A549 (cell line): ENCODE results near the gene TYW5. TPM values are rescaled to one million over a fixed set of nuclear protein-coding genes. Genes with fewer than 3 reads are reported as not detected.
A peak's percentile ranks its signal among the peaks of the same experiment; 100 is the strongest.

Source experiments
- ATAC-seq, 2 experiments: fragments of 200-7000 bp in 1 of 2; fragments of >200 bp in 1 of 2; cut with Nextera tagmentation in 1 of 2; cut with Tn5 transposase in 1 of 2; 3 replicates each; pipeline versions ENCODE4 v1.8.0 to v1.9.1; 2018 to 2020; ENCODE audit warnings: mild to moderate bottlenecking in 1 of 2, moderate library complexity in 1 of 2
- CTCF ChIA-PET: fragments of 300-600 bp; sonication (Branson Sonifier 250); formaldehyde crosslinking; extraction: SDS; loops from one replicate; lab custom pipeline; 2021; ENCODE audit warnings: antibody characterized with exemption, inconsistent platforms; lab: Yijun Ruan, JAX
- POLR2A ChIA-PET: fragments of 350-600 bp; formaldehyde crosslinking; extraction: SDS; loops from one replicate; lab custom pipeline; 2021; ENCODE audit warnings: antibody characterized with exemption, inconsistent platforms; lab: Yijun Ruan, JAX
- DNase-seq, 2 experiments: peaks; one replicate each; pipeline versions ENCODE4 v3.0.0 to v3.0.0-alpha.2; 2011 to 2016; ENCODE audit warnings: low read depth in 1 of 2, low spot score in 1 of 2
- FAIRE-seq: peaks from 2 replicates; lab custom pipeline; 2011; peaks lifted over from hg19 to GRCh38; lab: Jason Lieb, UNC
- H3K27ac ChIP-seq, 2 experiments: fragments of >200 bp; sonication (Bioruptor Twin); formaldehyde crosslinking; 3 replicates each; pipeline ENCODE4 v1.5.1; 2016 to 2017
- H3K4me1 ChIP-seq: fragments of >200 bp; sonication (Bioruptor Twin); formaldehyde crosslinking; 3 replicates; pipeline ENCODE4 v1.6.1; 2016
- H3K4me2 ChIP-seq: fragments of >200 bp; sonication (Bioruptor Twin); formaldehyde crosslinking; 3 replicates; pipeline ENCODE4 v1.6.1; 2016
- H3K4me3 ChIP-seq: fragments of >200 bp; sonication (Bioruptor Twin); formaldehyde crosslinking; 3 replicates; pipeline ENCODE4 v1.5.1; 2016
- H3K9me3 ChIP-seq: fragments of >200 bp; sonication (Bioruptor Twin); formaldehyde crosslinking; 3 replicates; pipeline ENCODE4 v1.6.1; 2016
- BCL3 ChIP-seq: fragments of >200 bp; sonication (Bioruptor Twin); formaldehyde crosslinking; IDR thresholded peaks from 3 replicates; pipeline ENCODE4 v1.6.1; 2016
- CEBPB ChIP-seq, 2 experiments: fragments of >200 bp in 1 of 2; sonication (Bioruptor Twin) in 1 of 2; formaldehyde crosslinking in 1 of 2; IDR thresholded peaks; 2 replicates each; pipeline ENCODE4 v1.6.1; 2012 to 2016
- CHD2 ChIP-seq: fragments of 150-350 bp; IDR thresholded peaks from 2 replicates; pipeline ENCODE4 v1.6.1; 2014; ENCODE audit warnings: low read length; ENCODE audit not compliant: partially characterized antibody
- CTCF ChIP-seq: fragments of >200 bp; sonication (Bioruptor Twin); formaldehyde crosslinking; IDR thresholded peaks from 3 replicates; pipeline ENCODE4 v1.5.1; 2016
- EHF ChIP-seq: fragments of 250-450 bp; sonication (Bioruptor Pico); IDR thresholded peaks from 2 replicates; pipeline ENCODE4 v1.5.0; 2020; ENCODE audit warnings: mild to moderate bottlenecking
- EHMT2 ChIP-seq: fragments of 200-600 bp; sonication (generic); IDR thresholded peaks from 2 replicates; pipeline ENCODE4 v1.6.1; 2016; ENCODE audit warnings: antibody characterized with exemption, low read depth, mild to moderate bottlenecking, moderate library complexity
- ELK1 ChIP-seq: fragments of 150-350 bp; IDR thresholded peaks from 2 replicates; pipeline ENCODE4 v1.6.1; 2014; ENCODE audit warnings: low read depth, mild to moderate bottlenecking, low read length
- EP300 ChIP-seq, 2 experiments: fragments of >200 bp; sonication (Bioruptor Twin); formaldehyde crosslinking; IDR thresholded peaks; 2 replicates in 1 of 2; 3 replicates in 1 of 2; pipeline ENCODE4 v1.6.1; 2016 to 2017
- FOSB ChIP-seq: fragments of 250-450 bp; sonication (Bioruptor Pico); IDR thresholded peaks from 2 replicates; pipeline ENCODE4 v1.5.0; 2020; ENCODE audit warnings: mild to moderate bottlenecking, moderate library complexity
- FOSL2 ChIP-seq, 2 experiments: fragments of 450-650 bp in 1 of 2; fragments of >200 bp in 1 of 2; sonication (Bioruptor Twin) in 1 of 2; formaldehyde crosslinking; IDR thresholded peaks; 2 replicates each; pipeline versions ENCODE4 v1.5.0 to v1.6.1; 2016 to 2020; ENCODE audit warnings: mild to moderate bottlenecking in 1 of 2, moderate library complexity in 1 of 2
- GATA3 ChIP-seq: IDR thresholded peaks from 2 replicates; pipeline ENCODE4 v1.6.1; 2012; ENCODE audit warnings: borderline replicate concordance
- HDAC2 ChIP-seq: fragments of 200-600 bp; sonication (generic); IDR thresholded peaks from 2 replicates; pipeline ENCODE4 v1.6.1; 2016
- HOXB5 ChIP-seq: fragments of 250-450 bp; sonication (Bioruptor Pico); IDR thresholded peaks from 2 replicates; pipeline ENCODE4 v1.5.0; 2020; ENCODE audit warnings: mild to moderate bottlenecking, moderate library complexity
- KDM5A ChIP-seq: fragments of 200-600 bp; sonication (generic); IDR thresholded peaks from 2 replicates; pipeline ENCODE4 v1.6.1; 2016; ENCODE audit warnings: antibody characterized with exemption, mild to moderate bottlenecking
- MAZ ChIP-seq: fragments of 150-350 bp; IDR thresholded peaks from 2 replicates; pipeline ENCODE4 v1.6.1; 2014; ENCODE audit warnings: antibody characterized with exemption, low read depth, low read length, borderline replicate concordance
- RAD21 ChIP-seq, 2 experiments: fragments of >200 bp in 1 of 2; sonication (Bioruptor Twin) in 1 of 2; formaldehyde crosslinking in 1 of 2; IDR thresholded peaks in 1 of 2; conservative IDR thresholded peaks in 1 of 2; 2 replicates in 1 of 2; 3 replicates in 1 of 2; pipeline ENCODE4 v1.6.1; 2012 to 2018; ENCODE audit warnings: inconsistent platforms in 1 of 2
- RFX5 ChIP-seq: fragments of 450-650 bp; IDR thresholded peaks from 2 replicates; pipeline ENCODE4 v1.7.1; 2014; ENCODE audit warnings: antibody characterized with exemption, mild to moderate bottlenecking, moderate library complexity
- SMC3 ChIP-seq: fragments of >200 bp; sonication (Bioruptor Twin); formaldehyde crosslinking; IDR thresholded peaks from 3 replicates; pipeline ENCODE4 v1.6.1; 2018; ENCODE audit warnings: inconsistent platforms
- TFCP2L1 ChIP-seq: fragments of 250-450 bp; sonication (Bioruptor Pico); IDR thresholded peaks from 2 replicates; pipeline ENCODE4 v1.5.0; 2021; ENCODE audit warnings: mild to moderate bottlenecking
- TP53 ChIP-seq: fragments of 250-450 bp; sonication (Bioruptor Pico); IDR thresholded peaks from 2 replicates; pipeline ENCODE4 v1.5.0; 2021; ENCODE audit warnings: mild to moderate bottlenecking, moderate library complexity
- ZC3H11A ChIP-seq: fragments of 450-650 bp; IDR thresholded peaks from 2 replicates; pipeline ENCODE4 v1.6.1; 2014; ENCODE audit warnings: antibody characterized with exemption, mild to moderate bottlenecking
- WGBS: methylation state at CpG from one replicate; pipeline ENCODE4 v1.1.6; 2017; ENCODE audit errors: missing lambda C conversion rate; 5-methylcytosine and 5-hydroxymethylcytosine counted together
- polyA plus RNA-seq, 4 experiments: library from polyadenylated mRNA; depleted of rRNA in 3 of 4; stranded (reverse); fragments of >200 nt; fragmentation: RNase III in 1 of 4; extraction: RNeasy Plus Mini Kit Qiagen cat#74134 plus additional on column Dnase treatment in 1 of 4; gene quantifications; 2 replicates in 3 of 4; 3 replicates in 1 of 4; pipeline ENCODE4 v1.2.3, GENCODE V29; 2011 to 2017

The TYW5 gene
- polyA plus RNA-seq, 2 of the 4 experiments (the other 2 are of a cell fraction): 7.8 to 15.2 TPM

GRCh38 chr2:199975273-199975895 lies 20.1 kb upstream of the TYW5 start:
- TF ChIP-seq KDM5A: no peak
- TF ChIP-seq HOXB5: no peak
- TF ChIP-seq RFX5: no peak
- TF ChIP-seq MAZ: no peak
- ATAC-seq: no peak
- Histone ChIP-seq H3K9me3 (no peaks in the 10 kb centered on the region), H3K4me1 (peaks cover 41% of the 10 kb centered on the region), H3K27ac (peak overlapping the region; percentile 59 to 80; a peak in 5 of 6 replicates), H3K4me3 (no peak overlapping the region), H3K4me2 (peak overlapping the region; percentile 20; the same call in 2 of the 3 replicates)
- POLR2A ChIA-PET: no interaction called here
- no peak for FAIRE-seq
- CTCF ChIA-PET: interaction anchor here (0.6 to 3.9 kb wide), 8 partner anchors 10 to 760 kb away, joined by 3 to 64 read pairs (median 6); partner anchors contain the start of gene KCTD18
- no peak for DNase-seq
- WGBS: 93% methylated on average over 3 of the region's 3 CpGs

GRCh38 chr2:199973703-199974102 lies 18.4 kb upstream of the TYW5 start:
- POLR2A ChIA-PET: interaction anchor here (0.6 to 0.9 kb wide), 3 partner anchors 12 to 641 kb away, joined by 3 to 4 read pairs (median 3); partner anchors contain the start of gene KCTD18
- CTCF ChIA-PET: interaction anchor here (0.8 to 3.9 kb wide), 38 partner anchors 8 to 740 kb away, joined by 3 to 64 read pairs (median 4); partner anchors contain the start of genes KCTD18 and SPATS2L
- TF ChIP-seq EP300 (IDR thresholded peaks at IDR 0.05) (no peak), SMC3 (peak; percentile 74), RAD21 (conservative IDR thresholded peaks at IDR 0.05 in 1 of 2, IDR thresholded peaks at IDR 0.05 in 1 of 2) (peak; percentile 84 to 87), HDAC2 (no peak), CTCF (peak; percentile 82), FOSL2 (IDR thresholded peaks at IDR 0.05) (no peak), FOSL2 (CRISPR knock-in tag; IDR thresholded peaks at IDR 0.05) (no peak)
- peak; percentile 49 for FAIRE-seq
- WGBS: 30% methylated on average over 2 of the region's 2 CpGs
- Histone ChIP-seq H3K27ac (peak overlapping the region in 1 of 2 experiments; percentile 80; a peak in 3 of 6 replicates), H3K9me3 (no peaks in the 10 kb centered on the region), H3K4me3 (no peak overlapping the region), H3K4me2 (no peak overlapping the region), H3K4me1 (peaks cover 28% of the 10 kb centered on the region)
- peak; percentile 15 to 46 for DNase-seq
- ATAC-seq: peak; percentile 70 to 81; a peak in 5 of 6 replicates

GRCh38 chr2:199972088-199972626 lies 16.9 kb upstream of the TYW5 start:
- ChIA-PET POLR2A (no interaction called here), CTCF (interaction anchor here (1.2 to 3.6 kb wide), 5 partner anchors 8 to 509 kb away, joined by 3 to 16 read pairs (median 6); no protein-coding TSS in a partner anchor)
- no peak for DNase-seq
- 86% methylated on average over 6 of the region's 6 CpGs for WGBS
- Histone ChIP-seq H3K4me3 (no peak overlapping the region), H3K27ac (no peak overlapping the region), H3K9me3 (no peaks in the 10 kb centered on the region)
- TF ChIP-seq TP53 (CRISPR knock-in tag): no peak
- TF ChIP-seq EHF: no peak
- TF ChIP-seq EHMT2: no peak
- TF ChIP-seq CEBPB (IDR thresholded peaks at IDR 0.05): no peak
- TF ChIP-seq BCL3: no peak
- TF ChIP-seq ELK1: no peak
- no peak for TF ChIP-seq TFCP2L1
- TF ChIP-seq FOSB (CRISPR knock-in tag): no peak
- TF ChIP-seq HDAC2: no peak
- TF ChIP-seq ZC3H11A: no peak
- no peak for TF ChIP-seq CHD2
- no peak for TF ChIP-seq GATA3
- no peak for TF ChIP-seq EP300 (IDR thresholded peaks at IDR 0.05)
- TF ChIP-seq, all 56 proteins: peak for 0
- no peak for FAIRE-seq
- ATAC-seq: no peak
- peaks cover 12% of the 10 kb centered on the region for H3K4me1 ChIP-seq
- H3K4me2 ChIP-seq: no peak overlapping the region
